Lower lobe of right lung (tissue), 2 donors: ENCODE results near the gene OLFM1. TPM values are rescaled to one million over a fixed set of nuclear protein-coding genes. Genes with fewer than 3 reads are reported as not detected.

Experiments used
- ATAC-seq, 2 donors: fragments of 200-7000 bp; cut with Tn5 transposase; one replicate each; pipeline ENCODE4 v1.9.1; 2020 to 2022; ENCODE audit warnings: mild to moderate bottlenecking in 2 of 2, moderate library complexity in 2 of 2
- DNase-seq: peaks from one replicate; pipeline ENCODE4 v3.0.0-alpha.2; 2020
- H3K27ac ChIP-seq: fragments of 200-600 bp; one replicate; pipeline ENCODE4 v1.8.0; 2022
- H3K27me3 ChIP-seq: fragments of 200-600 bp; one replicate; pipeline ENCODE4 v1.8.0; 2022; ENCODE audit warnings: low read depth
- H3K36me3 ChIP-seq: fragments of 200-600 bp; one replicate; pipeline ENCODE4 v1.8.0; 2022; ENCODE audit warnings: mild to moderate bottlenecking
- H3K4me1 ChIP-seq: fragments of 200-600 bp; one replicate; pipeline ENCODE4 v1.8.0; 2022
- H3K4me3 ChIP-seq: fragments of 200-600 bp; one replicate; pipeline ENCODE4 v1.8.0; 2022; ENCODE audit warnings: mild to moderate bottlenecking
- H3K9me3 ChIP-seq: fragments of 200-600 bp; one replicate; pipeline ENCODE4 v1.8.0; 2022
- CTCF ChIP-seq: fragments of 200-600 bp; IDR thresholded peaks from one replicate; pipeline ENCODE4 v1.8.0; 2022; ENCODE audit warnings: antibody characterized with exemption, mild to moderate bottlenecking
- intact Hi-C: fragments of 100-400 bp; cut with DNase I; formaldehyde crosslinking; loops from one replicate; pipeline ENCODE4 v1.11.0; 2022
- total RNA-seq: library from RNA; stranded (reverse); fragmentation: NEBNext Ultra II Directional; extraction: Animal tissue kit (Norgen Biotek cat#: 25700); gene quantifications from one replicate; pipeline ENCODE4 v1.2.1, GENCODE V29; 2021
- donor health status: DM: no; HTN: yes; CAD: no; lungs with severe emphysema.

OLFM1 gene
- total RNA-seq, 1 donor from 2014 or later, result 24.1 TPM

- DNase-seq (no peak), ATAC-seq (no peak)
- no peaks in the 10 kb centered on the region for H3K4me1 ChIP-seq
- no peak overlapping the region for H3K4me3 ChIP-seq
- H3K36me3 ChIP-seq, result no peaks in the 10 kb centered on the region
- intact Hi-C loops, result no loop called here
- H3K9me3 ChIP-seq, result no peaks in the 10 kb centered on the region
- no peak overlapping the region for H3K27ac ChIP-seq
- H3K27me3 ChIP-seq, result peaks cover 21% of the 10 kb centered on the region
- no peak for TF ChIP-seq CTCF
These were observed 78.5 kb downstream of the OLFM1 start for GRCh38 chr9:135165756-135166519.

- H3K27ac ChIP-seq, result no peak overlapping the region
- intact Hi-C loops, result no loop called here
- no peaks in the 10 kb centered on the region for H3K4me1 ChIP-seq
- H3K27me3 ChIP-seq, result peaks cover 21% of the 10 kb centered on the region
- TF ChIP-seq CTCF, result no peak
- no peak overlapping the region for H3K4me3 ChIP-seq
- DNase-seq (no peak), ATAC-seq (no peak)
- H3K9me3 ChIP-seq, result no peaks in the 10 kb centered on the region
- no peaks in the 10 kb centered on the region for H3K36me3 ChIP-seq
These were observed 79.1 kb downstream of the OLFM1 start for GRCh38 chr9:135166565-135166964.

GRCh38 chr9:135167356-135167755 is 79.9 kb downstream of the OLFM1 start:
- no peaks in the 10 kb centered on the region for H3K36me3 ChIP-seq
- no peaks in the 10 kb centered on the region for H3K9me3 ChIP-seq
- H3K4me3 ChIP-seq, result no peak overlapping the region
- ATAC-seq (no peak), DNase-seq (no peak)
- intact Hi-C loops, result no loop called here
- H3K27ac ChIP-seq, result no peak overlapping the region
- no peak for TF ChIP-seq CTCF
- H3K4me1 ChIP-seq, result no peaks in the 10 kb centered on the region
- H3K27me3 ChIP-seq, result peaks cover 21% of the 10 kb centered on the region

- Histone ChIP-seq H3K36me3 (no peaks in the 10 kb centered on the region), H3K27me3 (peaks cover 21% of the 10 kb centered on the region), H3K27ac (no peak overlapping the region), H3K9me3 (no peaks in the 10 kb centered on the region), H3K4me3 (no peak overlapping the region), H3K4me1 (no peaks in the 10 kb centered on the region)
- no peak for ATAC-seq
- no peak for DNase-seq
- intact Hi-C loops, result no loop called here
- TF ChIP-seq CTCF, result no peak
These were observed 80.6 kb downstream of the OLFM1 start for GRCh38 chr9:135167849-135168655.

- intact Hi-C loops, result no loop called here
- Histone ChIP-seq H3K36me3 (no peaks in the 10 kb centered on the region), H3K4me1 (no peaks in the 10 kb centered on the region), H3K27ac (no peak overlapping the region), H3K27me3 (peaks cover 16% of the 10 kb centered on the region), H3K4me3 (no peak overlapping the region), H3K9me3 (no peaks in the 10 kb centered on the region)
- no peak for DNase-seq
- no peak for ATAC-seq
- TF ChIP-seq CTCF, result no peak
These were observed 82.3 kb downstream of the OLFM1 start for GRCh38 chr9:135169709-135170226.
